Right atrium auricular region (tissue), 2 donors: ENCODE results near the gene SLX4. TPM values are rescaled to one million over a fixed set of nuclear protein-coding genes. Genes with fewer than 3 reads are reported as not detected.

Source experiments
- DNase-seq: peaks from one replicate; pipeline ENCODE4 v3.0.0-alpha.2; 2019; ENCODE audit warnings: low spot score
- H3K27ac ChIP-seq, 2 donors: fragments of 200-600 bp; sonication (generic); 1 replicate in 1 of 2; 2 replicates in 1 of 2; pipeline ENCODE4 v1.5.1; 2016 to 2019
- H3K27me3 ChIP-seq, 2 donors: fragments of 200-600 bp; sonication (generic); one replicate each; pipeline versions ENCODE4 v1.5.1 to v1.6.0; 2017 to 2019
- H3K36me3 ChIP-seq: fragments of 200-600 bp; sonication (generic); one replicate; pipeline ENCODE4 v1.5.1; 2016
- H3K4me1 ChIP-seq, 2 donors: fragments of 200-600 bp; sonication (generic); one replicate each; pipeline versions ENCODE4 v1.5.1 to v1.6.0; 2017 to 2019
- H3K4me3 ChIP-seq, 2 donors: fragments of 200-600 bp; sonication (generic); 1 replicate in 1 of 2; 2 replicates in 1 of 2; pipeline ENCODE4 v1.5.1; 2017 to 2019; ENCODE audit warnings: mild to moderate bottlenecking in 1 of 2, moderate library complexity in 1 of 2
- H3K9me3 ChIP-seq, 2 donors: fragments of 200-600 bp; sonication (generic); one replicate each; pipeline ENCODE4 v1.5.1; 2019
- total RNA-seq, 2 donors: library from RNA; depleted of rRNA; stranded (reverse); fragments of >200 nt; gene quantifications; one replicate each; pipeline ENCODE4 v1.1.0, GENCODE V29; 2016
- TF ChIP-seq, protein P1 (sequence below), 2 donors: fragments of 200-600 bp; sonication (generic); IDR thresholded peaks; one replicate each; pipeline ENCODE4 v1.5.1; 2019; ENCODE audit warnings: antibody characterized with exemption in 2 of 2

The SLX4 gene
- total RNA-seq, 2 donors from 2014 or later = 1.9 to 2.4 TPM

DNA sequence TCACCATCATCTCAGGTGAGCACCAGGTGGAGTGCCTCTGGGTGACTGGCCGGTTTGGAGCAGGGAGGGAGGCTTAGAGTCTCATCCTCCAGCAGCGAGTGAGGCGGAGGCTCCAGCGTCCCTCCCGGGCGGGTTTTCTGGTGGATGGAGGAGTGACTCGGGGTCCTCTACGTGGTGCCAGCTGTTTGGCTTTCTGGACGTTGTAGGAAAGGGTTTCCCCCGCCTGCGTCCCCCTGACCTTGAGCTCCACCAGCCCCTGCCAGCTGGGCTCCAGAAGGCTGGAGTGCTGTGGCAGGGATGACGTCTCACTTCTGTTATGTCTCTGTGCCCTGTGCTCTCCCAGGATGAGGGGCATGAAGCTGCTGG, 43.6 kb upstream of the SLX4 start:
- TF ChIP-seq, protein P1, sequence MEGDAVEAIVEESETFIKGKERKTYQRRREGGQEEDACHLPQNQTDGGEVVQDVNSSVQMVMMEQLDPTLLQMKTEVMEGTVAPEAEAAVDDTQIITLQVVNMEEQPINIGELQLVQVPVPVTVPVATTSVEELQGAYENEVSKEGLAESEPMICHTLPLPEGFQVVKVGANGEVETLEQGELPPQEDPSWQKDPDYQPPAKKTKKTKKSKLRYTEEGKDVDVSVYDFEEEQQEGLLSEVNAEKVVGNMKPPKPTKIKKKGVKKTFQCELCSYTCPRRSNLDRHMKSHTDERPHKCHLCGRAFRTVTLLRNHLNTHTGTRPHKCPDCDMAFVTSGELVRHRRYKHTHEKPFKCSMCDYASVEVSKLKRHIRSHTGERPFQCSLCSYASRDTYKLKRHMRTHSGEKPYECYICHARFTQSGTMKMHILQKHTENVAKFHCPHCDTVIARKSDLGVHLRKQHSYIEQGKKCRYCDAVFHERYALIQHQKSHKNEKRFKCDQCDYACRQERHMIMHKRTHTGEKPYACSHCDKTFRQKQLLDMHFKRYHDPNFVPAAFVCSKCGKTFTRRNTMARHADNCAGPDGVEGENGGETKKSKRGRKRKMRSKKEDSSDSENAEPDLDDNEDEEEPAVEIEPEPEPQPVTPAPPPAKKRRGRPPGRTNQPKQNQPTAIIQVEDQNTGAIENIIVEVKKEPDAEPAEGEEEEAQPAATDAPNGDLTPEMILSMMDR (IDR thresholded peaks at IDR 0.05) = no peak
- H3K27me3 ChIP-seq = no peaks in the 10 kb centered on the region
- H3K9me3 ChIP-seq = no peaks in the 10 kb centered on the region
- DNase-seq = no peak
- no peak overlapping the region for H3K4me3 ChIP-seq
- H3K36me3 ChIP-seq = peaks cover 33% of the 10 kb centered on the region
- H3K27ac ChIP-seq = no peak overlapping the region
- H3K4me1 ChIP-seq = peaks cover 0 to 9% of the 10 kb centered on the region in 2 donors

DNA sequence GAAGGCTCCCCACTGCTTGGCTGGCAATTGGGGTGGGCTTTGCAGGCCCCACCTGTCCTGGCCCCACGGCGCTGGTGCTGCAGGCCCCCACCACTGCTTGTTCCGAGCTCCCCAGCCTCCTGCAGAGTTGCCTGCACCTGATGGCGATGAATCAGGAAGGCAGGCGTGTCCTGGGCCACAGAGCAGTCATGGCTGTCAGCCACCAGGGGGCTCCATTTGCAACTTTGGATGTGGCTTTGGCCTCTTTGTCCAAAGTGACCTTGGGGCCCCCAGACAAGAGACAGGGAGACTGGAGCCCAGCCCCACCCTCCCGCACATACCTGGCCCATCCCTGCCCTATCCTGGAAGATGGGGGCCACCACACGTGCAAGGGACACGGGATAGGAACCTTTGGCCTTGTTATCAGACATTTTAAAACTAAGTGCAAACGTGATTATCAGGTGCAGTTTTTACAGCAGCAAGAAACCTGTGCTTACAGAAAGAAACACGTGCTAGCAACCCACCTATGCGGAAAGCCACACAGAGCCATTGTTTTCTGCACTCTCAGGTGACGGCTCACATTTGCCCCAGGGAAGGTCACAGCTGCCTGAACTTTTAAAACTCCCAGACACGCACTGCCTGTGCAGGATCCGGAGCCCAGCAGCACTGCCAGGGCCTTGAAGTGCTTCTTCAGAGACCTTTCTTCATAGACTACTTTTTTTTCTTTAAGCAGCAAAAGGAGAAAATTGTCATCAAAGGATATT, 43.0 kb upstream of the SLX4 start, which contains the start of gene DNASE1:
DNASE1 (plus strand) TSS at position 443 of the 743 bp plus-strand sequence. CDS start 683 bp downstream, outside the sequence.
- Histone ChIP-seq H3K27me3 (no peaks in the 10 kb centered on the region), H3K27ac (no peak within 1 kb of the TSS), H3K36me3 (peaks cover 29% of the 10 kb centered on the region), H3K9me3 (no peaks in the 10 kb centered on the region), H3K4me1 (peaks cover 0 to 9% of the 10 kb centered on the region in 2 donors), H3K4me3 (no peak within 1 kb of the TSS)
- no peak for DNase-seq
- TF ChIP-seq, protein P1 (IDR thresholded peaks at IDR 0.05) = peak; percentile 49 to 70

DNA sequence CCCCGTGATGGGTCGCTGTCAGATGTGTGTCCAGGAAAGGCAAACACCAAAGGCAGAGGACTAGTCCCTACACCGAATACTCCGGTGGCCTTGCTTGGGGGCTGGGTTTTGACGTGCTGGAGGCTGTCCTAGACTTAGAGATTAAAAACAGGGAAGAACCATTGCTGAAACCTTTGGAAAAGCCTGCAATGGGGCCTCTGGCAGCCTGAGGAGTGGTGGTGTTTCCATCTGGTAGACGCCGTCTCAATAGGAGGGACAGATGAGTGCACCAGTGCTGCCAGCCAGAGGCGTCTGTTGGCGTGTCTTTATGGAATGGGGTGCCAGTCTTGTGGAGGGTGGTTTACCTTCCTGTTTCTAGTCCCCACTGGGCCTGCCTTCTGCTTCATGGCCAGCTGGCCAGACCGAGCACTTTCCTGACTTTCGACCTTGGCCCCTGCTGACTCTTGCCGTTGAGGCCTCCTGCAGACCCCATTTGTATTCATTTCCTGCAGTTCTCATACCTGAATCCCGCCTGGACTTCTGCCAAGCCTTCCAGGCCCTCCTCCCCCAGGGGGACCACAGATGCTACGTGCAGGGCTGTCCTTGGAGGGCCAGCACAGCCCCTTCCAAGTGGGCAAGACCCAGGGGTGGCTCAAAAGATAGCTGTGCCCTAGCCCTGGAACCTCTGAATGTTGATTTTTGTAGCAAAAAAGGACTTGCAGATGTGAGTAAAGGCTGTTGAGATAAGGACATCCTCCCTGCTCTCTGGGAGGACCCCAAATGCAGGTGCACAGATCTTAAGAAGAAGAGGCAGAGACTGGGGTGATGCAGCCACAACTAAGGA, 41.2 kb upstream of the SLX4 start:
- H3K4me3 ChIP-seq = no peak overlapping the region
- no peaks in the 10 kb centered on the region for H3K27me3 ChIP-seq
- H3K9me3 ChIP-seq = no peaks in the 10 kb centered on the region
- no peak for DNase-seq
- no peak overlapping the region for H3K27ac ChIP-seq
- H3K4me1 ChIP-seq = peaks cover 0 to 9% of the 10 kb centered on the region in 2 donors
- H3K36me3 ChIP-seq = peaks cover 12% of the 10 kb centered on the region
- TF ChIP-seq, protein P1 (IDR thresholded peaks at IDR 0.05) = no peak

DNA sequence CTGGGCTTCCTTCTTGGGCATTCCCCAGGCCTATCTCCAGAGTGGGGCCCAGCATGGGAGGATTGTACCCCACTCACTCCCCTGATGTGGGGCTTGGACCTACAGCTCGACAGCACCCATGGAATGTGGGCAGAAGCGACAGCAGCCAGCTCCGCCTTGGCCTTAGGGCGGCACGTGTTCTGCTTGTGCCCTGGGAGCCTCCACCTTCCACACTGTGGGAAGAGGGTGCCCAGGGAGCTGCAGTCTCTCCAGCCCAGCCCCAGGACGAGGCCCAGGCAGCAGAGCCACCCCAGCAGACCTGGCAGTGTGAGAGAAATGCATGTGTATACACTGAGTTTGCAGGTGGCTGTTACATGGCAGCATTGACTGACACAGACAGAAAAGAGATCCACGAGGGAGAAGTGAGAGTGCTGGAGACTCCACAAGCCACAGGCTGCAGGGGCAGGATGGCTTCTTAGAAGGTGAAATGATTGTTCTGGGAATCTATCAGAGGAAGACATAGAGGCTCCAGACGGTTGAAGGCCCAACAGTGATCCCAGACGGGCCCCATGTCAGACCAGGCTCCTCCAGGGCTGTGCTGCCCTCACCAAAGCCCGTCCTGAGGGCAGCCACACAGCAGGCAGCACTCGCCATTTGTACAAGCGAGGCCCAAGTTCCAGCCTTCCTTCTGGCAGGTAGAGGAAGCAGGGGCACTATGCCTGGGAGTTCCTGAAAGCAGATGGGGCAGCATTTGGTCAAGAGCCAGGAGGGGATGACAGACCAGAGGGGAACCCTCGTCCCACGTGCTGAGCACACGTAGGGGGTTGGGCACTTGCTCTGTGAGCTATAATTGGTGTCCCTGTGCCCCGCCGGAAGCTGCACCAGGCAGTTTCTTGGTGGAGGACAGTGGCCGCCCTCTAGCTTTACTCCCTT, 40.3 kb upstream of the SLX4 start:
- DNase-seq = no peak
- H3K9me3 ChIP-seq = no peaks in the 10 kb centered on the region
- peaks cover 3% of the 10 kb centered on the region for H3K36me3 ChIP-seq
- H3K4me1 ChIP-seq = peaks cover 0 to 9% of the 10 kb centered on the region in 2 donors
- TF ChIP-seq, protein P1 (IDR thresholded peaks at IDR 0.05) = no peak
- H3K27ac ChIP-seq = no peak overlapping the region
- no peaks in the 10 kb centered on the region for H3K27me3 ChIP-seq
- H3K4me3 ChIP-seq = no peak overlapping the region

DNA sequence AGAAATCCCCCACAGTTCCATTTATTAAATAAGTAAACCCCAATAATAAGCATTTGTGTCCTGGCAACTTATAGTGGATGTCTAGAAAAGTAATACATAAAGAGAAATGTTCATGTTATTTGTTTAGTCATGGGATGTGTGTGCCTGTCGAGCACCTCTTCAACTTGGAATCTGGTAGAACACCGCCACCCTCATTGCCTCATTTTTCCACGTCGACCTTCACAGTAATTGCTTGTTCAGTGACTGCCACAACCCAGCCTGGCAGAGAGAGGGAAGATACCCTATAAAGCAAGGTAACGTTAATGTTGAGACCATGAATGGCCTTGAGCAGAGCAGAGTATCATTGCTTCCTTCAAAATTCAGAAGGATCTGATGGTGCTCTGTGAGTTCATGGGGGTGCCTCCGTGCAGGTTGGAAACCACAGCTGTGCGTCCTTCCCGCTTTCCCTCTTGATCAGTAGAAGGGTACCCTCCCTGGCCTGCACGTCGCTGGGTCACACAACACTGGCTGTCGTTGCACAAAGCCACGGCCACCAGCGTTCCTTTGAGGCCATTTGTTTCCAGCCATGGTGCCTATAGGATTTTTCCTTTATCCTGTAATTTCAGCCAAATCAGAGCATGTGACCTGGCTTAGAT, 39.3 kb upstream of the SLX4 start:
- no peak for DNase-seq
- Histone ChIP-seq H3K27me3 (no peaks in the 10 kb centered on the region), H3K9me3 (no peaks in the 10 kb centered on the region), H3K4me1 (peaks cover 0 to 8% of the 10 kb centered on the region in 2 donors), H3K36me3 (no peaks in the 10 kb centered on the region), H3K4me3 (no peak overlapping the region), H3K27ac (no peak overlapping the region)
- TF ChIP-seq, protein P1 (IDR thresholded peaks at IDR 0.05) = no peak
